ENCODE measurements around the gene COX5B. TPM values are rescaled to one million over a fixed set of nuclear protein-coding genes. Genes with fewer than 3 reads are reported as not detected.
"Not testable (repeated sequence)": the region's sequence is repeated elsewhere in the genome, so short reads cannot be mapped to it uniquely, and the experiment has no call there.

COX5B gene
- total RNA-seq, 1 experiment from 2014 or later: 272 TPM

GRCh38 chr2:97675430-97676113, 29.7 kb downstream of the COX5B start:
- intact Hi-C loops (cut with micrococcal nuclease): no loop called here
- no peak overlapping the region for H3K4me3 Mint-ChIP-seq (ENCODE audit: unreplicated experiment)
- ChIA-PET POLR2A (interaction anchor here (1.2 to 1.3 kb wide), 2 partner anchors 11 to 29 kb away, joined by 4 read pairs; no protein-coding TSS in a partner anchor), CTCF (interaction anchor here (1.0 to 2.2 kb wide), 6 partner anchors 11 to 85 kb away, joined by 3 to 9 read pairs (median 4); no protein-coding TSS in a partner anchor)
- no peaks in the 10 kb centered on the region for H3K9me3 Mint-ChIP-seq (ENCODE audit: unreplicated experiment)
- no peak for DNase-seq (ENCODE audit: unreplicated experiment)
- no peaks in the 10 kb centered on the region for H3K36me3 Mint-ChIP-seq (ENCODE audit: insufficient read depth, unreplicated experiment)
- no peak overlapping the region for H3K27ac Mint-ChIP-seq (ENCODE audit: low read depth, unreplicated experiment)
- no peaks in the 10 kb centered on the region for H3K27me3 Mint-ChIP-seq (ENCODE audit: insufficient read depth, unreplicated experiment)
- TF ChIP-seq CTCF (IDR thresholded peaks at IDR 0.05; ENCODE audit: unreplicated experiment): no peak
- BruUV-seq (replicated peaks): no TSS peak
- H3K4me1 Mint-ChIP-seq (ENCODE audit: insufficient read depth, unreplicated experiment): no peaks in the 10 kb centered on the region

- BruUV-seq (replicated peaks): no TSS peak
- Mint-ChIP-seq H3K9me3 (ENCODE audit: unreplicated experiment) (no peaks in the 10 kb centered on the region), H3K27me3 (ENCODE audit: insufficient read depth, unreplicated experiment) (no peaks in the 10 kb centered on the region), H3K36me3 (ENCODE audit: insufficient read depth, unreplicated experiment) (no peaks in the 10 kb centered on the region), H3K4me3 (ENCODE audit: unreplicated experiment) (no peak overlapping the region), H3K27ac (ENCODE audit: low read depth, unreplicated experiment) (no peak overlapping the region), H3K4me1 (ENCODE audit: insufficient read depth, unreplicated experiment) (no peaks in the 10 kb centered on the region)
- POLR2A ChIA-PET: interaction anchor here (1.1 kb wide), 1 partner anchor 12 kb away, joined by 3 read pairs; no protein-coding TSS in a partner anchor
- DNase-seq (ENCODE audit: unreplicated experiment): no peak
- TF ChIP-seq CTCF (IDR thresholded peaks at IDR 0.05; ENCODE audit: unreplicated experiment): no peak
- intact Hi-C loops (cut with micrococcal nuclease): no loop called here
- CTCF ChIA-PET: interaction anchor here (0.7 to 2.2 kb wide), 4 partner anchors 12 to 799 kb away, joined by 3 to 9 read pairs (median 6); no protein-coding TSS in a partner anchor
Measured at GRCh38 chr2:97676620-97677019, 30.8 kb downstream of the COX5B start.

GRCh38 chr2:97677480-97677879, 31.6 kb downstream of the COX5B start:
- intact Hi-C loops (cut with micrococcal nuclease): no loop called here
- H3K4me3 Mint-ChIP-seq (ENCODE audit: unreplicated experiment): no peak overlapping the region
- ChIA-PET CTCF (interaction anchor here (0.6 to 2.0 kb wide), 3 partner anchors 12 to 22 kb away, joined by 4 to 7 read pairs (median 4); no protein-coding TSS in a partner anchor), POLR2A (no interaction called here)
- no peak for DNase-seq (ENCODE audit: unreplicated experiment)
- no peaks in the 10 kb centered on the region for H3K4me1 Mint-ChIP-seq (ENCODE audit: insufficient read depth, unreplicated experiment)
- H3K9me3 Mint-ChIP-seq (ENCODE audit: unreplicated experiment): no peaks in the 10 kb centered on the region
- H3K27ac Mint-ChIP-seq (ENCODE audit: low read depth, unreplicated experiment): no peak overlapping the region
- BruUV-seq (replicated peaks): no TSS peak
- no peak for TF ChIP-seq CTCF (IDR thresholded peaks at IDR 0.05; ENCODE audit: unreplicated experiment)
- H3K27me3 Mint-ChIP-seq (ENCODE audit: insufficient read depth, unreplicated experiment): no peaks in the 10 kb centered on the region
- H3K36me3 Mint-ChIP-seq (ENCODE audit: insufficient read depth, unreplicated experiment): no peaks in the 10 kb centered on the region

GRCh38 chr2:97678298-97678697, 32.4 kb downstream of the COX5B start:
- H3K27ac Mint-ChIP-seq (ENCODE audit: low read depth, unreplicated experiment): no peak overlapping the region
- intact Hi-C loops (cut with micrococcal nuclease): no loop called here

GRCh38 chr2:97687235-97687634, 41.4 kb downstream of the COX5B start:
- H3K4me3 Mint-ChIP-seq (ENCODE audit: unreplicated experiment); H3K9me3 Mint-ChIP-seq (ENCODE audit: unreplicated experiment); intact Hi-C loops (cut with micrococcal nuclease); DNase-seq (ENCODE audit: unreplicated experiment); H3K36me3 Mint-ChIP-seq (ENCODE audit: insufficient read depth, unreplicated experiment); H3K27me3 Mint-ChIP-seq (ENCODE audit: insufficient read depth, unreplicated experiment); H3K27ac Mint-ChIP-seq (ENCODE audit: low read depth, unreplicated experiment); POLR2A ChIA-PET; BruUV-seq (replicated peaks); H3K4me1 Mint-ChIP-seq (ENCODE audit: insufficient read depth, unreplicated experiment): not testable (repeated sequence)
- CTCF ChIA-PET: interaction anchor here (0.9 to 1.5 kb wide), 3 partner anchors 11 to 14 kb away, joined by 3 read pairs; no protein-coding TSS in a partner anchor

More at GRCh38 chr2:97678298-97678697, 32.4 kb downstream of the COX5B start:
- Mint-ChIP-seq H3K9me3 (ENCODE audit: unreplicated experiment) (no peaks in the 10 kb centered on the region), H3K36me3 (ENCODE audit: insufficient read depth, unreplicated experiment) (no peaks in the 10 kb centered on the region), H3K4me1 (ENCODE audit: insufficient read depth, unreplicated experiment) (no peaks in the 10 kb centered on the region), H3K27me3 (ENCODE audit: insufficient read depth, unreplicated experiment) (no peaks in the 10 kb centered on the region), H3K4me3 (ENCODE audit: unreplicated experiment) (no peak overlapping the region)
- ChIA-PET POLR2A (no interaction called here), CTCF (interaction anchor here (0.9 kb wide), 1 partner anchor 34 kb away, joined by 5 read pairs; no protein-coding TSS in a partner anchor)
- no peak for TF ChIP-seq CTCF (IDR thresholded peaks at IDR 0.05; ENCODE audit: unreplicated experiment)
- no TSS peak for BruUV-seq (replicated peaks)
- DNase-seq (ENCODE audit: unreplicated experiment): no peak
